Fibroblast of villous mesenchyme (primary cell): ENCODE results near the gene PTK7. TPM values are rescaled to one million over a fixed set of nuclear protein-coding genes. Genes with fewer than 3 reads are reported as not detected.
"Not testable (repeated sequence)": the region's sequence is repeated elsewhere in the genome, so short reads cannot be mapped to it uniquely, and the experiment has no call there.

ENCODE experiments used
- DNase-seq: peaks from one replicate; pipeline ENCODE4 v3.0.0-alpha.2; 2010; ENCODE audit warnings: low read depth
- H3K4me3 ChIP-seq: 2 replicates; pipeline ENCODE4 v1.5.1; 2011; ENCODE audit warnings: low read depth, mild to moderate bottlenecking, low read length
- CTCF ChIP-seq: IDR thresholded peaks from 2 replicates; pipeline ENCODE4 v1.5.1; 2012; ENCODE audit warnings: low read depth, mild to moderate bottlenecking, low read length; ENCODE audit not compliant: insufficient read depth
- total RNA-seq: library from RNA; depleted of rRNA; stranded (reverse); fragments of >200 nt; gene quantifications from 2 replicates; pipeline ENCODE4 v1.2.3, GENCODE V29; 2012

PTK7 gene
- total RNA-seq, 1 donor = 199 TPM

DNA sequence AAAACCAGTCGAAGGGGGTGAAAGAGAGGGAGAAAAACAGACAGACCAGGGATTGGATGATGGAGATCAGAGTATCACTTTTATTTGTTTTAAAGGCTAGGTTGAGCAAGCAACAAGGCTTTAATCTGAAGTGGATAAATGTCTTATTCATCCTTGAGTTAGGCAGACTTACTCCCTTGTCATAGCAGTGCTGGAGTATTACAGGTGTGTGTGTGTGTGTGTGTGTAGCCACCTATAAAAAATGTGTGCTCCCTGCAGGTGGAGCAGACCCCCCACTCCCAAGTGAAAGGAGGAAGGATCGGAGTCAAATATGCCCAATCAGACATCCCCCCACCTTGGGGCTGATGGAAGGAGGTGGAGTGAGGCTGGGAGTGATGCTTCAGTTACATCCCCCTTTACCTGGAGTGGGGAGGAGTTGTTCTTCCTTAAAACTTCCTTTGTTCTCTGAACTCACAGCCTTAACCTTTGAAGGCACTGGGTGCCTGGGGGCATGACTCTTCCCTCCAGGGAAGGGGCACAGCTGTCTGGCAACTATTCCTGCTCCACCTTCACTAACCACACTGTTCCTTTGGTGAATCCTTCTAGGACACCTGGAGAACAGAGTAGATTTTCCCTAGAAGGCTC is 27.3 kb downstream of the PTK7 start:
- H3K4me3 ChIP-seq = no peak overlapping the region
- no peak for TF ChIP-seq CTCF
- DNase-seq = no peak

- TF ChIP-seq CTCF = no peak
- no peak for DNase-seq
- no peak overlapping the region for H3K4me3 ChIP-seq
Measured at GRCh38 chr6:43105538-43106222, 29.6 kb downstream of the PTK7 start.

- no peak for TF ChIP-seq CTCF
- DNase-seq = no peak
- H3K4me3 ChIP-seq = no peak overlapping the region
Measured at GRCh38 chr6:43107344-43108062, 31.4 kb downstream of the PTK7 start.

- DNase-seq = peak; percentile 51
- no peak for TF ChIP-seq CTCF
- no peak overlapping the region for H3K4me3 ChIP-seq
Measured at GRCh38 chr6:43113431-43114260, 37.5 kb downstream of the PTK7 start.

GRCh38 chr6:43115365-43115764 is 39.3 kb downstream of the PTK7 start:
- no peak for TF ChIP-seq CTCF
- H3K4me3 ChIP-seq = no peak overlapping the region
- DNase-seq = no peak

DNA sequence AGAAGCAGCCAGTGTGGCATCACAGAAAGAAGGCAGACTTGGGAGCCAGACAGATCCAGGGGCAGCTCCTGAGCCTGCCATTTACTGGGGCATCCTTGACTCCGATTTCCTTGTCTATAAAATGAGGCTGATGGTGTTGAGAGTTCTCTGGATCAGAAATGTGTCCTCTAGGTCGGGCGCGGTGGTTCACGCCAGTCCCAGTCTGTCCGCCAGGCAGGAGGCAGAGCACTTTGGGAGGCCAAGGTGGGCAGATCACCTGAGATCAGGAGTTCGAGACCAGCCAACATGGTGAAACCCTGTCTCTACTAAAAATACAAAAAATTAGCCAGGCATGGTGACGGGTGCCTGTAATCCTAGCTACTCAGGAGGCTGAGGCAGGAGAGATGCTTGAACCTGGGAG is 41.4 kb downstream of the PTK7 start:
- H3K4me3 ChIP-seq = not testable (repeated sequence)

More for the DNA sequence above, 41.4 kb downstream of the PTK7 start:
- DNase-seq = not testable (repeated sequence)
